ENCODE results near the gene TAS2R39.

TAS2R39 gene

GRCh38 chr7:143225047-143225446 is 41.8 kb downstream of the TAS2R39 start:
- H3K4me3 ChIP-seq (ENCODE audit: low read length), result no peak overlapping the region
- DNase-seq (ENCODE audit: low read depth), result no peak
- no peak for TF ChIP-seq CTCF (IDR thresholded peaks at IDR 0.05; ENCODE audit: insufficient read depth, low read depth, low read length, missing control alignments)

GRCh38 chr7:143227806-143228205 is 44.6 kb downstream of the TAS2R39 start:
- no peak for TF ChIP-seq CTCF (IDR thresholded peaks at IDR 0.05; ENCODE audit: insufficient read depth, low read depth, low read length, missing control alignments)
- no peak overlapping the region for H3K4me3 ChIP-seq (ENCODE audit: low read length)
- no peak for DNase-seq (ENCODE audit: low read depth)

- H3K4me3 ChIP-seq (ENCODE audit: low read length), result no peak overlapping the region
- no peak for TF ChIP-seq CTCF (IDR thresholded peaks at IDR 0.05; ENCODE audit: insufficient read depth, low read depth, low read length, missing control alignments)
- no peak for DNase-seq (ENCODE audit: low read depth)
Observed at GRCh38 chr7:143229054-143229790, 46.0 kb downstream of the TAS2R39 start.

- DNase-seq (ENCODE audit: low read depth), result no peak
- TF ChIP-seq CTCF (IDR thresholded peaks at IDR 0.05; ENCODE audit: insufficient read depth, low read depth, low read length, missing control alignments), result no peak
- H3K4me3 ChIP-seq (ENCODE audit: low read length), result no peak overlapping the region
Observed at GRCh38 chr7:143230602-143231457, 47.6 kb downstream of the TAS2R39 start.

All from epithelial cell of esophagus (primary cell).